ENCODE results near the gene ICAM5.
"Not testable (repeated sequence)": the region's sequence is repeated elsewhere in the genome, so short reads cannot be mapped to it uniquely, and the experiment has no call there.

Gene ICAM5

DNA sequence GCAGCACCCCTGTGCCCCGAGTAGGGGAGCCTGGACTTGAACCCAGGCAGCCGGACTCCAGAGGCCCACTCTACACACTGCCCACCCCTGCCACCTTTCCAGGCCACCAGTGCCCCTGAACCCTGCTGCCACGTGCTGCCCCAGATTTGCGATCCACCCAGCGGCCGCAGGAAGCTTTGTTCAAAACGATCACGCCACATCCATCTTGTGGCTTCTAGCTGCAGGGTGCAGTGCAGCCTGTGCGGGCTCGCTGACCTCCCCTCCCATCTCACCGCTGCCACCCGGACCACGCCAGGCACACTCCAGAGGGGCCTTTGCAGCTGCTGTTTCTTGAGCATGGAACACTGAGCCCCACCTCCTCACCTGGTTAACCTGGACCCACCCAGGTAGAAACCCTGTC, 39.8 kb downstream of the ICAM5 start:
- TF ChIP-seq POLR2A (IDR thresholded peaks at IDR 0.05; ENCODE audit: low read depth, low read length): no peak
- DNase-seq (ENCODE audit: insufficient read length): no peak
- no peak for FAIRE-seq

DNA sequence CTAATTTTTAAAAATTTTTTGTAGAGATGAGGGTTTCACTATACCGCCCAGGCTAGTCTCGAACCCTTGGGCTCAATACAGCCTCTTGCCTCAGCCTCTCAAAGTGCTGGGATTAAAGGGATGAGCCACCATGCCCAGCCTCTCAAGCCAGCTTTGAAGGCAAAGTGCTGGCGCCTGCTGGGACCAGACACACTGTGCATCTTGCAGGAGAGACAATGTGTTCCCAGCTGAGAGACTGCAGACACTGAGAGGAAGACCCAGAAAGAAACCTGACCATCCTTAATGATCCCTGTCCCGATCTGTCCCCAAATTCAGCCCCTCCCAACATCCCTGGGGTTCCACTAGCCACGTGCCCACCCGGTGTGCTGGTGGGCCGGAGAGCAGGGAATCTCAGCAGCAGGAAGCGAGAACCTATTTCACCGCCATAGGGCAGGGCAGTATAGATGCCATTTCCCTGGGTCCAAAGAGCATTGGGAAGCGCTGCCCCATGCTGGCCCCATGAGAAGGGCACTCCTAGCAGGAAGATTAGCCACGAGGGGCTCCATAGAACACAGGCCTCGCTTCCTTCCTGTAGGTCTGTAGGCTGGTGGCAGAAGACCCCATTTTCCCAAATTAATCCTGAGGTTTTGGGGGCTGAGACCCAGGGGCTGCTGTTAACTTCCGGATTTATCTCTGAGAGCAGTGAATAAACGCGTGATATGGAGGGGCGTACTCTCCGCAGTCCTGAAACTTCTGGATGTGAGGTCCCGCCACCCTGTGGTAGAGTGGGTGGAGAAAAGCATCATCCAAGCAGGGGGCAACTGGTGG, 42.6 kb downstream of the ICAM5 start:
- peak; percentile 21 for FAIRE-seq
- TF ChIP-seq TAF1 (IDR thresholded peaks at IDR 0.05; ENCODE audit: borderline replicate concordance, low read depth, low read length) (no peak), POLR2A (IDR thresholded peaks at IDR 0.05; ENCODE audit: low read depth, low read length) (no peak), POLR2AphosphoS5 (IDR thresholded peaks at IDR 0.05; ENCODE audit: low read depth, low read length) (no peak)
- peak; percentile 7 for DNase-seq (ENCODE audit: insufficient read length)

DNA sequence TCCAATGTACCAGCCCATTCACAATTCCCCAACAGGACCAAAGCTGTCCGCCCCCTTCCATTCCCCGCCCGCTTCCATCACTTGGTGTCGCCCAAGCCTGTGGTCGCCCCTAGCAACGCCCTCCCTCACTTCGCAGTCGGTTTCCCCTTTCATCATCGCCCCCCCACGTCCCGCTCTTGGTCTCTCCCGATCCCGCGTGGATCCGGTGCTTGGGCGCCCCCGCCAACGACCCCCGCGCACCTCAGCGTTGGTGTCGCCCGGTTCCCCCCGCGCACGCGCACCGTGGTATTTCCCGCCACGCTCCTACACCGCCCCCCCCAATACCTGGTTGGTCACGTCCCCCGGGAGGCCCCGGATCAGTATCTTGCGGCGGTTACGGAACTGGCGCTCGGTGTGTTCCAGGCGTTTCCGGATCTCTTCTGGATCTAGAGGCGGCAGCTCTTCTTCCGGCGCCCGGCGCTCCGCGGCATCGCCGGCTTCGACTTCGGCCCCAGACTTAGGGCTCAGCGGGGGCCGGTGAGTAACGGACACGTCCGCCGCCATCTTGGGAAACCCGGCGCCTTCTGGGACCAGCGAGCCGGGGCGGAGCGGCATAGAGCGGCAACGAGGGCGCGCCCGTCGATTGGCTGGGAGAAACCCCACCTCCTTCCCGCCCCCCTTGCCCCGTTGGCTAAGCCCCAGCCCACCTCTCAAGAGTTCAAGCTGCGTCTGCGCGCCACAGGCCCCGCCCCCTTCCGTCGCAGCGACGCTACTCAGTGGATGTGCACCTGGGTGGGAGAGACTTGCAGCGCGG, 43.4 kb downstream of the ICAM5 start, which contains the start of gene RAVER1:
RAVER1 (minus strand) TSS at position 565 of the 793 bp plus-strand sequence; CDS start at position 543, 22 bp downstream.
- TF ChIP-seq POLR2A (IDR thresholded peaks at IDR 0.05; ENCODE audit: low read depth, low read length): peak; percentile 93
- TF ChIP-seq POLR2AphosphoS5 (IDR thresholded peaks at IDR 0.05; ENCODE audit: low read depth, low read length): peak; percentile 88
- peak; percentile 92 for TF ChIP-seq TAF1 (IDR thresholded peaks at IDR 0.05; ENCODE audit: borderline replicate concordance, low read depth, low read length)
- DNase-seq (ENCODE audit: insufficient read length) (peak; percentile 99), FAIRE-seq (peak; percentile 99)

DNA sequence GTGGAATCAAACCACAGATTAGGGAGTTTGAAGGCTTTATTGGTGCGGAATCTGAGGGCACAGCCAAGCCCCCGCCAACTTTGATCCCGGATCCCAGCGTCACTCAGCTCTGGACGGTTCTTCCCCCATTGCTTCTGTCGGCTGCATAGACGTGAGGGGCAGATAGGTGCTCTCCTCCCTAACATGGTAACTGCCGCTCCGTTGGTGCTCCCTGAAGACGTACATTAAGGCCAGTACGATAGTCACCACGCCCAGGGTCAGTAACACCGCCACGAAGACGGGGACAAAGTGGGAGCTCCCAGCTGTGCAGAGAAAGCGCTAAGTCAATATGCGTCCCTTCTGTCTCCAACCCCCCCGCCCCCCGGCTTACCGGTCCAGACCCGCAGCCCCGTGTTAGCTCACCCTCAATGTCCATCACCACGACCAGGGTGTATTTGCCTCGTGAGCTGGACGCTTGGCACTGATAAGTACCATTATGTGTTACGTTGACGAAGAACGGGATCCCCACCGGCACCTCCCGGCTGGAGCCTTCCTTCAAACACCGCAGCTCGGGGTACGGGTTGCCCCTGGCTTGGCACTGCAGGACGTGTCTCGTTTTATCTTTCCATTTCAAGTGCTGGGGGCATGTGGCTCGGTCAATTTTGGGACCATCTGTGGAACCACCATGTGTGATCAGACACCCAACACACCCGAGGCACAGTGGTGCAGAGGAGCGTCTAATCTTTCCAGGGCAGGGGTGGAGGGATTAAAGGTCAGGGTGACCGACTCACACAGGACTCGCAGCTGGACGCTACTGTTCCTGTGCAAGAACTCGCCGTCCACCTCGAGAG, 44.2 kb downstream of the ICAM5 start:
- TF ChIP-seq POLR2A (IDR thresholded peaks at IDR 0.05; ENCODE audit: low read depth, low read length) (no peak), POLR2AphosphoS5 (IDR thresholded peaks at IDR 0.05; ENCODE audit: low read depth, low read length) (no peak), TAF1 (IDR thresholded peaks at IDR 0.05; ENCODE audit: borderline replicate concordance, low read depth, low read length) (no peak)
- FAIRE-seq (no peak), DNase-seq (ENCODE audit: insufficient read length) (no peak)

DNA sequence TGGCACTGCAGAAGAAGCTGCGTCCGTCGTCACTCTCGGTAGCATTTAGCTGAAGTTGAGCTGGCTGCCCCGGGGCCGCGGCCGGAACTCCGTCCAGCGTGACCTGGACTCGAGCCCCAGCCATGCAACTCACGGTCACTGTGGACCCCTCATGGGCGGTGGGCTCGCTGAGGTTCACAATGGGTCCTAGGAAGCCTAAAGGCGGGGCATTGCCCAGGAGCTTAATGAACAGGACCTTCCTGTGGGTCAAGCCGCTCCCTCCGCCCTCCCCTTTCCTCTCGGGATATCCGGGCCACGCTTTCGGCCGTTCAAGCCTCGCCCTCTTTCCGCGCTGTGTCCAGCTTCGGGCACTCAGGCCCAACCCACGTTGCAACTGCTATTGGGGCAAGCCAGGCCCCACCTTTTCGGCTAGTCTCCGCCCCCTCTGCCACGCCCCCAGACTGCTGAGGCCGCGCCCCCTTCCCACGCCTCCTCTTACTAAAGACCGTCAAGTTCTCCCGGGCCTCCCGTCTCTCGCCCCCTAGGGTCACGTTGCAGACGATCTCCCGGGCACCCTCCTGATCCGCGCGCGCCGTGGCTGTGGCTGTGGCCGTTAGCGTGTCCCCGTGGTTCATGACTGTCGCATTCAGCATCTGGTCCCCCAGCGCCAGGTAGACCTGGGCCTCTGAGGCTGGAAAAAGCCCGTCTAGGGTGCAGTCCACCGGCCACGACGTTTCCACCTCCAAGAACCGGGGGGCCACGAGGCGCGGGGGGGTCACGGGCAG, 45.0 kb downstream of the ICAM5 start:
- TF ChIP-seq TAF1 (IDR thresholded peaks at IDR 0.05; ENCODE audit: borderline replicate concordance, low read depth, low read length) (no peak), POLR2AphosphoS5 (IDR thresholded peaks at IDR 0.05; ENCODE audit: low read depth, low read length) (no peak), POLR2A (IDR thresholded peaks at IDR 0.05; ENCODE audit: low read depth, low read length) (no peak)
- FAIRE-seq (no peak), DNase-seq (ENCODE audit: insufficient read length) (peak; percentile 8)

DNA sequence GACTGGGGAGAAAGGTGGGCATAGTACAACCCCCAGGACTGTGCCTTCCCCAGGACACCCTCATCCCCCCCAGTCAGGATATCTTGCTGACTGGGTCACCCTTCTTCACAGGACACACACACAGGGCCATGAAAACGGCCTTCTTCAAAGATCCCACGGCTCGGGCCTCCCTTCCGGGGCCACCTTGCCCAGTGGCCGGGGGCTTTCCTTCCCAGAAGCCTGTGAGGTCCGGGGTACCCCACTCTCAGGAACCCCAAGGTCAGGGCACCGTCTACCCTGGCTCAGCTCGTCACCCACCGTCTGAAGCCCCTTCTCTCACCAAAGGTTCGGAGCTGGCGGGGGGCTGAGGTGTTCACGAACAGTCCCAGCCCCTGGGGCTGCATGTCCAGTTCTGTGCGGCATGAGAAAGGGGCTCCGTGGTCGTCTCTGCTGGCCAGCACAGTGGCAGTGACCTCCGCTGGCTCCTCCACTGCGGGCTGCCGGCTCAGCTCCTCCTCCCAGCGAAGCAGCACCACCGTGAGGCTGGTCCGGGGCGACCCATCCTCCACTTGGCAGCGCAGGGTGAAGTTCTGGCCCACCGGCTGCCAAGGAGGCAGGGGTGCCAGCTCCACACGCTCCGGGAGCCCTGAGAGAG, 45.7 kb downstream of the ICAM5 start:
- TF ChIP-seq POLR2AphosphoS5 (IDR thresholded peaks at IDR 0.05; ENCODE audit: low read depth, low read length): no peak
- TF ChIP-seq TAF1 (IDR thresholded peaks at IDR 0.05; ENCODE audit: borderline replicate concordance, low read depth, low read length): no peak
- no peak for TF ChIP-seq POLR2A (IDR thresholded peaks at IDR 0.05; ENCODE audit: low read depth, low read length)
- FAIRE-seq (no peak), DNase-seq (ENCODE audit: insufficient read length) (no peak)

DNA sequence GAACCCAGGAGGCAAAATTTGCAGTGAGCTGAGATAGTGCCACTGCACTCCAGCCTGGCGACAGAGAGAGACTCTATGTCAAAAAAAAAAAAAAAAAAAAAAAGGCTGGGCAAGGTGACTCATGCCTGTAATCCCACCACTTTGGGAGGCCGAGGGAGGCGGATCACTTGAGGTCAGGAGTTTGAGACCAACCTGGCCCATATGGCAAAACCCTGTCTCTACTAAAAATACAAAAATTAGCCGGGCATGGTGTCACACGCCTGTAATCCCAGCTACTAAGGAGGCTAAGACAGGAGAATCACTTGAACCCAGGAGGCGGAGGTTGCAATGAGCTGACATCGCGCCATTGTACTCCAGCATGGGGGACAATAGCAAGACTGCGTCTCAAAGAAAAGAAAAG, 47.0 kb downstream of the ICAM5 start:
- FAIRE-seq; DNase-seq (ENCODE audit: insufficient read length): not testable (repeated sequence)

DNA sequence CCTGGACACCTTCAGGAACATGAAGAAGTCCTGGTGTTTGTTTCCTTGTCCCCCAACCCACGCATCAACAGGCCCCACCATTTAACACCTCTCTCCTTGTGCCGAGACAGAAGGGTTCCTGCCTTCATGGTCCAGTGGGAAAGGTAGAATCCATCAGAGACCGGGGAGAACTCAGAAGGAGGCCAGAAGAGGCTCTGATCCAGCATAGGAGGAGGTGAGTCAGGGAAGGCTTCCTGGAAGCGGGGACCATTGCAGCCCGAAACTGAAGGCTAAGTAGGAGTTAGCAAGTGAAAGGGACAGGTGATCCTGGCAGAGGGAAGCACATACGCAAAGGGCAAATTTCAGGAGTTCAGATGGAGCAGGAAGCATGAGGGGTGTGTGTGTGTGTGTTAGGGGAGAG, 49.2 kb downstream of the ICAM5 start:
- TF ChIP-seq POLR2A (IDR thresholded peaks at IDR 0.05; ENCODE audit: low read depth, low read length) (no peak), TAF1 (IDR thresholded peaks at IDR 0.05; ENCODE audit: borderline replicate concordance, low read depth, low read length) (no peak), POLR2AphosphoS5 (IDR thresholded peaks at IDR 0.05; ENCODE audit: low read depth, low read length) (no peak)
- DNase-seq (ENCODE audit: insufficient read length) (peak; percentile 12), FAIRE-seq (no peak)

DNA sequence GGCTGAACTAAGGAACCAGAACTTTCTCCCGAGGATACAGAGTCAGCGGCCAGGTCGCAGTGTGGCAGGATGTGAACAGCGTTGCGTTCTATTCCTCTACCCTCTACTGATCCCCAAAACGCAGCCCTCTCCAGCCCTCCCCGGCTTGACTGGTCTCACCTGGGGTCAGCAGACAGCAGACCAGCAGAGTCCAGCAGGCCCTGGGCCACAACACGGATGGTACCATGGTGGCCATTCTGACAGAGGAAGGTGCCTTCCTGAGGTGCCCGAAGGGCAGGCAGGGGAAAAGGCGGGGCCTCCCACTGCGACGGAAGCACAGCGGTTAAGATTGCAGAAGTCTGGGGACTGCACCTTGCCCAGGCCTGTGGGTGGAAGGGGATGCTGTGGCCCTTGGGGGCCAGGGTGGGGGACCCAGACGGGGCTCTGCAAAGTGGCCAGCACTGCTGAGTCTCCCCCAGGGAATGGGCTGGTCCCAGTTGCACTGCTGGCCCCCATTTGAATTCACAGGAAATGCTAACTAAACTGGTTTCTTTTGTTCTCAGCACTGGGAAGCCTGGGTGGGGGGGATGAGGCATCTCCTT, 49.7 kb downstream of the ICAM5 start, which contains the start of gene ICAM3:
ICAM3 (minus strand) TSS at position 245 of the 581 bp plus-strand sequence; CDS start at position 235, 10 bp downstream.
- peak; percentile 74 for TF ChIP-seq POLR2AphosphoS5 (IDR thresholded peaks at IDR 0.05; ENCODE audit: low read depth, low read length)
- TF ChIP-seq TAF1 (IDR thresholded peaks at IDR 0.05; ENCODE audit: borderline replicate concordance, low read depth, low read length): 0 out of 2 replicates have a peak, but pooled peaks have one; percentile 39
- peak; percentile 82 for TF ChIP-seq POLR2A (IDR thresholded peaks at IDR 0.05; ENCODE audit: low read depth, low read length)
- FAIRE-seq (peak; percentile 92), DNase-seq (ENCODE audit: insufficient read length) (peak; percentile 73)

DNA sequence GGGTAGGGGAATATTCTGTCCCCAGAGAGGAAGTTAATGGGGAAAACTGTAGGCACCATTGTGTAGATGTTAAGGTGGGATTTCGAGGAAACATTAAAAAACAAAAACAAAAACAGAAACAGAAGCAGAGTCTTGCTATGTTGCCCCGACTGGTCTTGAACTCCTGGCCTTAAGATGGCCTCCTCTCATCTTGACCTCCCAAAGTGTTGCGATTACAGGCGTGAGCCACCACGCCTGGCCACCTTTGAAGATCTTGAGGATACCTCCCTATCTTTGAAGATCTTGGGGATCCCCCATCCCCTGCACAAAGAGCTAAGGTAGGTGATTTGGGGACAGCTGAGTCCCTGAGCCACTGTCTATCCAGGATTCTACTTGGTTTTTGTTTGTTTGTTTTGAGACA, 50.2 kb downstream of the ICAM5 start:
- FAIRE-seq (peak; percentile 42), DNase-seq (ENCODE audit: insufficient read length) (no peak)
- TF ChIP-seq POLR2A (IDR thresholded peaks at IDR 0.05; ENCODE audit: low read depth, low read length): no peak
- no peak for TF ChIP-seq TAF1 (IDR thresholded peaks at IDR 0.05; ENCODE audit: borderline replicate concordance, low read depth, low read length)
- TF ChIP-seq POLR2AphosphoS5 (IDR thresholded peaks at IDR 0.05; ENCODE audit: low read depth, low read length): no peak
